Hepatocyte (in vitro differentiated cells): Measurements from ENCODE around the gene NUP85.

Experiments used
- CTCF ChIP-seq: fragments of 200-600 bp; sonication (generic); IDR thresholded peaks from 2 replicates; pipeline ENCODE4 v1.5.1; 2016; ENCODE audit warnings: antibody characterized with exemption, mild to moderate bottlenecking; ENCODE audit not compliant: poor library complexity
- EZH2 ChIP-seq: fragments of 200-600 bp; sonication (generic); IDR thresholded peaks from 2 replicates; pipeline ENCODE4 v1.6.1; 2016; ENCODE audit warnings: antibody characterized with exemption, mild to moderate bottlenecking, borderline replicate concordance
- EZH2phosphoT487 ChIP-seq: fragments of 200-600 bp; sonication (generic); IDR thresholded peaks from one replicate; pipeline ENCODE4 v1.6.1; 2018; ENCODE audit warnings: antibody characterized with exemption, mild to moderate bottlenecking, low read depth, moderate library complexity; ENCODE audit not compliant: unreplicated experiment, severe bottlenecking

- TF ChIP-seq CTCF = peak; percentile 24
- TF ChIP-seq EZH2phosphoT487 = no peak
- no peak for TF ChIP-seq EZH2
Observed at GRCh38 chr17:75267411-75268232, 62.1 kb downstream of the NUP85 start.
